HepG2 (cell line): ENCODE measurements around the gene ST8SIA2. TPM values are rescaled to one million over a fixed set of nuclear protein-coding genes. Genes with fewer than 3 reads are reported as not detected.

ENCODE experiments used
- ATAC-seq: fragments of 200-7000 bp; cut with Tn5 transposase; 3 replicates; pipeline ENCODE4 v1.9.1; 2020; ENCODE audit warnings: mild to moderate bottlenecking, moderate library complexity
- BruUV-seq: library from RNA; stranded (reverse); fragments of 400-500 nt; replicated peaks from 2 replicates; lab custom pipeline; 2021; lab: Mats Ljungman, UMichigan
- CTCF ChIA-PET: fragments of 300-600 bp; formaldehyde crosslinking; extraction: SDS; loops from one replicate; lab custom pipeline; 2021; ENCODE audit warnings: low total read pairs, inconsistent platforms, low intra/inter-chr PET ratio; lab: Yijun Ruan, JAX
- POLR2A ChIA-PET: fragments of 350-600 bp; sonication (Branson Sonifier 250); formaldehyde crosslinking; loops from one replicate; lab custom pipeline; 2020; ENCODE audit warnings: antibody characterized with exemption, inconsistent platforms; lab: Yijun Ruan, JAX
- DNase-seq: peaks from one replicate; pipeline ENCODE4 v3.0.0-alpha.2; 2015; ENCODE audit warnings: low spot score
- FAIRE-seq: peaks from 3 replicates; lab custom pipeline; 2011; peaks lifted over from hg19 to GRCh38; lab: Jason Lieb, UNC
- H2AFZ ChIP-seq: one replicate; pipeline ENCODE4 v1.6.1; 2011; ENCODE audit warnings: low read length, inconsistent platforms
- H3K27ac ChIP-seq: fragments of 300-600 bp; 3 replicates; pipeline ENCODE4 v1.8.0; 2011; ENCODE audit warnings: mixed run types, mild to moderate bottlenecking, mixed read lengths, low read length, inconsistent platforms; ENCODE audit not compliant: insufficient read depth; ENCODE audit errors: extremely low read length
- H3K27me3 ChIP-seq, 2 experiments: fragments of 200-600 bp in 1 of 2; 2 replicates in 1 of 2; 3 replicates in 1 of 2; pipeline versions ENCODE4 v1.6.0 to v1.8.0; 2011; ENCODE audit warnings: low read length in 2 of 2, mild to moderate bottlenecking in 2 of 2, moderate library complexity in 2 of 2, inconsistent platforms in 1 of 2; ENCODE audit not compliant: insufficient read depth in 2 of 2, control insufficient read depth in 1 of 2
- H3K36me3 ChIP-seq, 2 experiments: fragments of 200-600 bp in 1 of 2; replicated peaks in 1 of 2; 2 replicates in 1 of 2; 3 replicates in 1 of 2; pipeline versions ENCODE4 v1.5.1 to v1.8.0; 2011; ENCODE audit warnings: low read length in 2 of 2, inconsistent platforms in 1 of 2; ENCODE audit not compliant: insufficient read depth in 2 of 2, control insufficient read depth in 1 of 2
- H3K4me1 ChIP-seq: 2 replicates; pipeline ENCODE4 v1.5.1; 2012; ENCODE audit warnings: low read length, inconsistent platforms; ENCODE audit not compliant: insufficient read depth
- H3K4me2 ChIP-seq: 2 replicates; pipeline ENCODE4 v1.6.0; 2011; ENCODE audit warnings: low read depth, low read length, inconsistent platforms
- H3K4me3 ChIP-seq, 3 experiments: fragments of 200-600 bp in 1 of 3; sonication (generic), shearing (Covaris generic) in 1 of 3; replicated peaks in 1 of 3; 2 replicates each; pipeline ENCODE4 v1.5.1; 2011 to 2016; ENCODE audit warnings: low read length in 3 of 3, inconsistent platforms in 2 of 3, low read depth in 2 of 3, mild to moderate bottlenecking in 2 of 3, control low read depth in 1 of 3, mixed read lengths in 1 of 3; ENCODE audit not compliant: insufficient read depth in 1 of 3
- H3K79me2 ChIP-seq: one replicate; pipeline ENCODE4 v1.6.1; 2011; ENCODE audit warnings: low read length, inconsistent platforms; ENCODE audit not compliant: insufficient read depth
- H3K9ac ChIP-seq: 2 replicates; pipeline ENCODE4 v1.6.0; 2011; ENCODE audit warnings: mild to moderate bottlenecking, low read depth, low read length, inconsistent platforms; ENCODE audit not compliant: insufficient read depth
- H3K9me3 ChIP-seq: 2 replicates; pipeline ENCODE4 v1.5.1; 2012; ENCODE audit warnings: mild to moderate bottlenecking, low read length
- H4K20me1 ChIP-seq: 2 replicates; pipeline ENCODE4 v1.6.0; 2011; ENCODE audit warnings: inconsistent platforms, mild to moderate bottlenecking, low read length, moderate library complexity; ENCODE audit not compliant: insufficient read depth
- AGO1 ChIP-seq: fragments of 200-400 bp; formaldehyde crosslinking; IDR thresholded peaks from 2 replicates; pipeline ENCODE4 v1.6.1; 2017; ENCODE audit warnings: mild to moderate bottlenecking, low read depth, low read length, moderate library complexity; ENCODE audit not compliant: poor library complexity, severe bottlenecking
- CEBPB ChIP-seq: IDR thresholded peaks from 2 replicates; pipeline ENCODE4 v1.6.1; 2011; ENCODE audit warnings: low read depth, low read length, improper control_type of control experiment, borderline replicate concordance
- ELF4 ChIP-seq: sonication (generic); formaldehyde crosslinking; IDR thresholded peaks from 2 replicates; pipeline ENCODE4 v1.5.0; 2020; ENCODE audit warnings: missing genetic modification reagents, mild to moderate bottlenecking, moderate library complexity, borderline replicate concordance
- HMG20B ChIP-seq: conservative IDR thresholded peaks from 2 replicates; pipeline ENCODE4 v1.6.1; 2016; ENCODE audit warnings: missing genetic modification reagents, missing compliant biosample characterization
- MAF1 ChIP-seq: sonication (generic); formaldehyde crosslinking; IDR thresholded peaks from 2 replicates; pipeline ENCODE4 v1.5.0; 2020; ENCODE audit warnings: missing genetic modification reagents, borderline replicate concordance
- NFYB ChIP-seq: sonication (generic); formaldehyde crosslinking; IDR thresholded peaks from 2 replicates; pipeline ENCODE4 v1.4.0; 2020; ENCODE audit warnings: missing genetic modification reagents
- NR3C1 ChIP-seq: sonication (generic); formaldehyde crosslinking; IDR thresholded peaks from 2 replicates; pipeline ENCODE4 v1.4.0; 2020; ENCODE audit warnings: missing genetic modification reagents
- PRDM15 ChIP-seq: sonication (generic); formaldehyde crosslinking; IDR thresholded peaks from 2 replicates; pipeline ENCODE4 v1.4.0; 2020; ENCODE audit warnings: missing genetic modification reagents
- REPIN1 ChIP-seq: sonication (generic); formaldehyde crosslinking; IDR thresholded peaks from 2 replicates; pipeline ENCODE4 v1.8.0; 2022; ENCODE audit warnings: missing genetic modification reagents, low read depth, mild to moderate bottlenecking, borderline replicate concordance
- ZNF12 ChIP-seq: sonication (generic); formaldehyde crosslinking; IDR thresholded peaks from 2 replicates; pipeline ENCODE4 v1.5.0; 2020; ENCODE audit warnings: missing genetic modification reagents
- ZNF513 ChIP-seq: sonication (generic); formaldehyde crosslinking; conservative IDR thresholded peaks from 2 replicates; pipeline ENCODE4 v1.5.0; 2020; ENCODE audit warnings: missing genetic modification reagents
- ZNF567 ChIP-seq: sonication (generic); formaldehyde crosslinking; IDR thresholded peaks from 2 replicates; pipeline ENCODE4 v1.8.1; 2023; ENCODE audit warnings: mild to moderate bottlenecking, missing genetic modification reagents, borderline replicate concordance
- ZNF574 ChIP-seq: sonication (generic); formaldehyde crosslinking; IDR thresholded peaks from 2 replicates; pipeline ENCODE4 v1.4.0; 2020; ENCODE audit warnings: missing genetic modification reagents
- ZNF850 ChIP-seq: sonication (generic); formaldehyde crosslinking; conservative IDR thresholded peaks from 2 replicates; pipeline ENCODE4 v1.9.0; 2021; ENCODE audit warnings: mild to moderate bottlenecking, missing genetic modification reagents
- WGBS: methylation state at CpG from one replicate; pipeline ENCODE4 v1.1.6; 2017; ENCODE audit warnings: low lambda C conversion rate; 5-methylcytosine and 5-hydroxymethylcytosine counted together
- in situ Hi-C: cut with HindIII; loops from 2 replicates; pipeline ENCODE4 v1.10.0; 2017; ENCODE audit warnings: low pct_unique_long_range_greater_than_20kb; ENCODE audit not compliant: extremely low pct_ligation_motif_present
- intact Hi-C: fragments of 100-400 bp; cut with micrococcal nuclease; formaldehyde crosslinking; loops from one replicate; pipeline ENCODE4 v1.10.0; 2022; ENCODE audit not compliant: unreplicated experiment
- polyA plus RNA-seq, 8 experiments: library from polyadenylated mRNA; depleted of rRNA in 3 of 8; stranded (reverse) in 7 of 8; unstranded in 1 of 8; fragments of >200 nt; fragmentation: Illumina TruSeq in 4 of 8; extraction: Trizol in 4 of 8; gene quantifications; 2 replicates each; pipeline versions ENCODE4 v1.2.1 to v1.2.3, GENCODE V29; 2011 to 2016; ENCODE audit warnings: low read depth in 4 of 8, missing spikeins in 1 of 8, mixed read lengths in 1 of 8; ENCODE audit not compliant: insufficient read depth in 1 of 8
- total RNA-seq, 5 experiments: library from RNA; depleted of rRNA; stranded (reverse); fragments of >200 nt; fragmentation: Illumina TruSeq; extraction: Trizol; gene quantifications; 2 replicates each; pipeline ENCODE4 v1.2.3, GENCODE V29; 2016; ENCODE audit warnings: low read depth in 1 of 5

The ST8SIA2 gene
- total and polyA plus RNA-seq, 2 of the 13 experiments (the other 11 are each of a cell fraction or from before 2014, with no cell fraction given), result not detected

- no peak for TF ChIP-seq PRDM15 (CRISPR knock-in tag)
- TF ChIP-seq AGO1, result no peak
- no peak for TF ChIP-seq ELF4
- no peak for TF ChIP-seq NR3C1 (CRISPR knock-in tag)
- TF ChIP-seq ZNF567 (CRISPR knock-in tag), result no peak
These were observed 60.9 kb downstream of the ST8SIA2 start (continued) for GRCh38 chr15:92454555-92455105.

GRCh38 chr15:92455271-92455670, 61.6 kb downstream of the ST8SIA2 start:
- in situ Hi-C loops (no loop called here), intact Hi-C loops (no loop called here)
- Histone ChIP-seq H3K27ac (no peak overlapping the region), H3K9ac (no peak overlapping the region), H2AFZ (no peak overlapping the region), H3K9me3 (no peaks in the 10 kb centered on the region), H3K27me3 (peaks cover 4 to 59% of the 10 kb centered on the region in 2 experiments; a peak in 4 of 5 replicates), H3K79me2 (no peaks in the 10 kb centered on the region), H3K4me2 (no peak overlapping the region), H4K20me1 (no peaks in the 10 kb centered on the region), H3K36me3 (no peaks in the 10 kb centered on the region), H3K4me3 (no peak overlapping the region), H3K4me1 (no peaks in the 10 kb centered on the region)
- ChIA-PET POLR2A (no interaction called here), CTCF (no interaction called here)
- TF ChIP-seq MAF1 (CRISPR knock-in tag), result no peak
- TF ChIP-seq HMG20B (CRISPR knock-in tag), result no peak
- no peak for TF ChIP-seq ZNF850
- TF ChIP-seq ZNF574 (CRISPR knock-in tag), result no peak
- no peak for TF ChIP-seq ZNF513
- no peak for TF ChIP-seq CEBPB
- TF ChIP-seq ZNF12, result no peak
- TF ChIP-seq NFYB (CRISPR knock-in tag), result no peak
- no peak for TF ChIP-seq REPIN1 (CRISPR knock-in tag)
- FAIRE-seq, result no peak
- BruUV-seq, result no TSS peak
- ATAC-seq, result no peak
- no peak for DNase-seq
- WGBS, result 18% methylated on average over 7 of the region's 7 CpGs
